Measurements from ENCODE around the gene ABCF3.

Gene ABCF3

GRCh38 chr3:184168363-184169120, 17.5 kb upstream of the ABCF3 start:
- no peak overlapping the region for H3K27ac ChIP-seq
- TF ChIP-seq CTCF (conservative IDR thresholded peaks at IDR 0.05), result no peak
- no peak for TF ChIP-seq ZFX (IDR thresholded peaks at IDR 0.05)

DNA sequence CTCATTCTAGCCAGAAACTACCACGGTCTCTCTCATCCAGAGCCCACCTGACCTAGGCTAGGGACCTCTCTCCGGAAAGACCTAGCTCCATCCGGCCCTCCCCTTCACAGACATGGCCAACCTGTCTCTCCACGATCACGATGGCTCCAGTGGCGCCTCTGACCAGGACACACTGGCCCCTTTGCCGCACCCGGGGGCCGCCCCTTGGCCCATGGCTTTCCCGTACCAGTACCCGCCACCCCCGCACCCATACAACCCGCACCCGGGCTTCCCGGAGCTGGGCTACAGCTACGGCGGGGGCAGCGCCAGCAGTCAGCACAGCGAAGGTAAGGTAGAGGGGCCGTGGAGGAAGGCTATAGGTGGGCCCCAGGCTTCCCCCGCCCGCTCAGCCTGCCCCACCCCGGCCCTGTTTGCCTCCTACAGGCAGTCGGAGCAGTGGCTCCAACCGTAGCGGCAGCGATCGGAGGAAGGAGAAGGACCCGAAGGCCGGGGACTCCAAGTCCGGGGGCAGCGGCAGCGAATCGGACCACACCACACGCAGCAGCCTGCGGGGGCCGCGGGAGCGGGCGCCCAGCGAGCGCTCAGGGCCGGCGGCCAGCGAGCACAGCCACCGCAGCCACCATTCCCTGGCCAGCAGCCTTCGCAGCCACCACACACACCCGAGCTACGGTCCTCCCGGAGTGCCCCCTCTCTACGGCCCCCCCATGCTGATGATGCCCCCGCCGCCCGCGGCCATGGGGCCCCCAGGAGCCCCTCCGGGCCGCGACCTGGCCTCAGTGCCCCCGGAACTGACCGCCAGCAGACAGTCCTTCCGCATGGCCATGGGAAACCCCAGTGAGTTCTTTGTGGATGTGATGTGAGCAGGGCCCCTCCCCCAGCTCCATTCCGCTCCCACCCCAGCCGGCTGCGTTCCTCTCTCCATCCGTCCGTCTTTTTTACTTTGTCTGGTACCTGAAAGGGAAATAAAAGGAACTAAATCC, 15.8 kb upstream of the ABCF3 start:
- no peak overlapping the region for H3K27ac ChIP-seq
- TF ChIP-seq CTCF (conservative IDR thresholded peaks at IDR 0.05), result no peak
- TF ChIP-seq ZFX (IDR thresholded peaks at IDR 0.05), result no peak

- TF ChIP-seq CTCF (conservative IDR thresholded peaks at IDR 0.05) (no peak), ZFX (IDR thresholded peaks at IDR 0.05) (no peak)
- no peak overlapping the region for H3K27ac ChIP-seq
Measured at GRCh38 chr3:184171562-184171961, 14.4 kb upstream of the ABCF3 start.

DNA sequence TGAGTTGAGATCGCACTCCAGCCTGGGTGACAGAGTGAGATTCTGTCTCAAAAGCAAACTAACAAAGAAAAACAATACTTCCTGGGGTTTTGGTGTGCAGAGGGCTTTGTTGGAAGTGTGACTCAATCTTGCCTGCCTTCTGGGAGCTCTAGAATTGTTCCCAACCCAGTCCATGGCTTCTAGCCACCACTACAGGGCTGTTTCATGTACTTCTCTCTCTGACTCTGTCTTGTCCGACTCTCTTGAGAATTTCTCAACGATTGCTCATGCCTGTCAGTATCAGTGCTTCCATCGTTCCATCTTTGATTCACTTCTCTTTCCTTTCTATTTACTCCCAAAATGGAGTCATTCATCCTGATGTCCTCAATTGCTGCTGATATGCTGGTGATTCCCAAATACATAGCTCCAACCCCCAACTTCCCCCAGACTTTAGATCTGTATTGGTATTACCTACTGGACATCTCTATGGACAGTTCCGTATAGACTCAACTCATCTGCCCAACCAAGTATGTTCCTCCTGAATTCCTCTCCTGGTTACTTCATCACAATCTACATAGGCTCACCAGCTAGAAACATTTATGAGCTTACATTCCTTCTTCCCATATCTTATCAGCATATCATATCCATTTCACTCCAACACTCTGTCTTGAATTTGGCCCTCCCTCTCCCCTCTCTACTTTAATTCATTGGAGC, 13.2 kb upstream of the ABCF3 start:
- H3K27ac ChIP-seq, result no peak overlapping the region
- TF ChIP-seq ZFX (IDR thresholded peaks at IDR 0.05), result no peak
- no peak for TF ChIP-seq CTCF (conservative IDR thresholded peaks at IDR 0.05)

DNA sequence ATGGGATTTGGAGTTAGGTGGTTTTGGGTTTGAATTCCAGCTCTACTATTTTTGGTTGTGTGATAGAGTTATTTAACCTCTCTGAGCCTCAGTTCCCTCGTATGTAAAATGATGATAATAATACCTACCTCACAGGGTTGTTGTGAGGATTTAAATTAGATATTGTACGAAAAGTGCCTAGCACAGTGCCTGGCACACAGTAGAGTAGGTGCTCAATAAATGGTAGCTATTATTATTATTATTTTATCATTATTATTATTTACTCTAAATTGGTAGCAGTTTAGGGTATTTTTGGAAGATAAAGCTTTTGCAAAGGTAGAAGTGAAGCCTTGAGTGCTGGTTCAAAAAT, 12.7 kb upstream of the ABCF3 start:
- TF ChIP-seq CTCF (conservative IDR thresholded peaks at IDR 0.05) (no peak), ZFX (IDR thresholded peaks at IDR 0.05) (no peak)
- H3K27ac ChIP-seq, result no peak overlapping the region

- H3K27ac ChIP-seq, result no peak overlapping the region
- no peak for TF ChIP-seq ZFX (IDR thresholded peaks at IDR 0.05)
- TF ChIP-seq CTCF (conservative IDR thresholded peaks at IDR 0.05), result no peak
Measured at GRCh38 chr3:184174284-184174645, 11.7 kb upstream of the ABCF3 start.

Measured in C4-2B (cell line).